Measurements from ENCODE around the gene SPTBN1. TPM values are rescaled to one million over a fixed set of nuclear protein-coding genes. Genes with fewer than 3 reads are reported as not detected.

The SPTBN1 gene
- total and polyA plus RNA-seq, 2 of the 4 experiments (the other 2 are of a cell fraction) = 49.1 to 241 TPM

DNA sequence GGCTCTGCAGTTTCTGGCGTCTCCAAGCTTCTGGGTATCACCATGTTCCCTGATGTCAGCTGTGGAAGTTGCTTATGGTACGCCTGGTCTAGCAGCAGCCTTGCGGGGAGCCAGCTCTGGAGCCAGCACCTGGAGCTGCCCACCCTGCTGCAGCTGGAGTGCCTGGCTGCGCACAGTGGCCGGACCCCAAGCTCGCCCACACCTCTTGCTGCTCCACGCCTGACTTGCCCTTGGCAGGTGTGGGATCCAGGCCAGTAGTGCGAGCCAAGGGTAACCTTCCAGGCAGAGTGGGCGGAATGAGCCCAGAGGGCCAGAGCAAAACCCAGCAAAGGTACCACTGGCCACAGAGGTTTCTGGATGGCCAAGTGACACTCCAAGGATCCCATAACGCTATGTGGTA is 254.1 kb downstream of the SPTBN1 start:
- Histone ChIP-seq H2BK5ac (ENCODE audit: low read depth, low read length, poor library complexity, severe bottlenecking) (no peak overlapping the region), H3K36me3 (ENCODE audit: control insufficient read depth, insufficient read depth, low read length) (no peaks in the 10 kb centered on the region), H3K18ac (ENCODE audit: low read depth, low read length) (no peak overlapping the region), H3K27me3 (ENCODE audit: control insufficient read depth, insufficient read depth, low read length) (peaks cover 15% of the 10 kb centered on the region), H2BK120ac (ENCODE audit: low read depth, low read length) (no peak overlapping the region), H2BK15ac (ENCODE audit: low read depth, low read length) (no peak overlapping the region), H3K56ac (ENCODE audit: extremely low read depth, insufficient read depth, low read length) (no peak overlapping the region), H3K27ac (ENCODE audit: insufficient read depth, low read length) (no peak overlapping the region), H3K4me3 (ENCODE audit: insufficient read depth, low read depth, low read length) (no peak overlapping the region), H4K20me1 (ENCODE audit: insufficient read depth, low read length) (no peaks in the 10 kb centered on the region), H3K79me1 (ENCODE audit: low read depth in 1 of 2, low read length in 2 of 2) (no peaks in the 10 kb centered on the region), H3K9me3 (ENCODE audit: control insufficient read depth, insufficient read depth, low read length) (no peaks in the 10 kb centered on the region), H2AFZ (replicated peaks; ENCODE audit: low read length, poor library complexity) (no peak overlapping the region), H2AK9ac (replicated peaks; ENCODE audit: low read depth, low read length, poor library complexity) (no peak overlapping the region), H4K5ac (ENCODE audit: low read depth, low read length) (no peak overlapping the region), H4K91ac (ENCODE audit: insufficient read depth, low read depth, low read length) (no peak overlapping the region), H3K14ac (replicated peaks; ENCODE audit: low read depth, low read length) (no peak overlapping the region), H2AK5ac (ENCODE audit: low read depth, low read length) (no peak overlapping the region), H3K4ac (ENCODE audit: low read depth, low read length) (no peak overlapping the region), H3K4me1 (ENCODE audit: control insufficient read depth, insufficient read depth, low read length) (no peaks in the 10 kb centered on the region; the same call in 1 of the 2 replicates), H4K8ac (ENCODE audit: low read depth in 2 of 2, low read length in 2 of 2) (no peak overlapping the region), H2BK20ac (ENCODE audit: low read depth, low read length) (no peak overlapping the region), H3K4me2 (ENCODE audit: low read depth, low read length) (no peak overlapping the region), H3K9ac (ENCODE audit: low read depth, low read length) (no peak overlapping the region), H3K9me1 (ENCODE audit: insufficient read depth, low read length) (no peaks in the 10 kb centered on the region), H3K23ac (ENCODE audit: low read depth, low read length) (no peak overlapping the region)
- ATAC-seq (ENCODE audit: low read depth) = no peak
- POLR2A ChIA-PET (ENCODE audit: unreplicated experiment) = no interaction called here
- intact Hi-C loops (cut with micrococcal nuclease) = no loop called here
- TF ChIP-seq RCOR1 (IDR thresholded peaks at IDR 0.05; ENCODE audit: insufficient replicate concordance, low read length) = no peak
- TF ChIP-seq BHLHE40 (IDR thresholded peaks at IDR 0.05; ENCODE audit: low read depth, low read length) = no peak
- no peak for TF ChIP-seq FOS (IDR thresholded peaks at IDR 0.05; ENCODE audit: low read depth, low read length)
- TF ChIP-seq CHD1 (IDR thresholded peaks at IDR 0.05; ENCODE audit: low read depth, low read length) = no peak
- no TSS peak for BruUV-seq (replicated peaks)
- DNase-seq = no peak
- in situ Hi-C loops (cut with MboI; ENCODE audit: low sequenced_read_pairs) = no loop called here
- CTCF ChIA-PET = interaction anchor here (0.7 kb wide), 1 partner anchor 498 kb away, joined by 3 read pairs; no protein-coding TSS in a partner anchor
- 80% methylated on average over 7 of the region's 10 CpGs; no CpG with 5 or more reads in 1 of the 2 experiments for WGBS, 2 experiments (ENCODE audit: extremely low coverage in 2 of 2, insufficient read length in 1 of 2)
- dilution Hi-C loops (cut with HindIII; ENCODE audit: low sequenced_read_pairs, unreplicated experiment) = no loop called here

Data from IMR-90 (cell line).